Measurements from ENCODE around the gene CNDP2. TPM values are rescaled to one million over a fixed set of nuclear protein-coding genes. Genes with fewer than 3 reads are reported as not detected.
"Not testable (repeated sequence)": the region's sequence is repeated elsewhere in the genome, so short reads cannot be mapped to it uniquely, and the experiment has no call there.

CNDP2 gene
- total and polyA plus RNA-seq, 3 donors from 2014 or later, result 72.0 to 84.5 (median 74.4) TPM

DNA sequence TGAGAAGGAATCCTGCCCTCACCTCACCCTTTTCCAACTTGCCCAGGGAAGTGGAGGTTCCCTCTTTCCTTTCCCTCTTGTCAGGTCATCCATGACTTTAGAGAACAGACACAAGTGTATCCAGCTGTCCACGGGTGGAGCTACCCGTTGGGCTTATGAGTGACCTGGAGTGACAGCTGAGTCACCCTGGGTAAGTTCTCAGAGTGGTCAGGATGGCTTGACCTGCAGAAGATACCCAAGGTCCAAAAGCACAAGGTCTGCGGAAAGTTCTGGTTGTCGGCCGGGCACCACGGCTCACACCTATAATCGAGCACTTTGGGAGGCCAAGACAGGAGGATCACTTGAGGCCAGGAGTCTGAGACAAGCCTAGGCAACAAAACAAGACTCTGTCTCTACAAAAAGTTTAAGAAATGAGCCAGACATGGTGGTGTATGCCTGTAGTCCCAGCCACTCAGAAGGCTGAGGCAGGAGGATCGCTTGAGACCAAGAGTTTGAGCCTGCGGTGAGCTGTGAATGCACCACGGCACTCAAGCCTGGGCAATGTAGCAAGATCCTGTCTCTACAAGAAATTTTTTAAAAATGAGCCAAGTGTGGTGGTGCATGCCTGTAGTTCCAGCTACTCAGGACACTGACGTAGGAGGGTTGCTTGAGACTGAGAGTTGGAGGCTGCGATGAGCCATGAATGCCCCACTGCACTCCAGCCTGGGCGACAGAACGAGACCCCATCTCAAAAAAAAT lies 24.1 kb downstream of the CNDP2 start:
- no peaks in the 10 kb centered on the region for H3K9me3 ChIP-seq
- H3K4me3 ChIP-seq, result no peak overlapping the region
- intact Hi-C loops (cut with DNase I; ENCODE audit: low total_unique reads), result no loop called here
- no peaks in the 10 kb centered on the region for H3K4me1 ChIP-seq
- H3K36me3 ChIP-seq (ENCODE audit: low read depth, missing control alignments), result no peaks in the 10 kb centered on the region
- WGBS, 2 donors, result 89 to 90% methylated on average over 14 of the region's 14 CpGs
- no peak for DNase-seq
- TF ChIP-seq POLR2A (IDR thresholded peaks at IDR 0.05), result no peak
- TF ChIP-seq, protein P1, sequence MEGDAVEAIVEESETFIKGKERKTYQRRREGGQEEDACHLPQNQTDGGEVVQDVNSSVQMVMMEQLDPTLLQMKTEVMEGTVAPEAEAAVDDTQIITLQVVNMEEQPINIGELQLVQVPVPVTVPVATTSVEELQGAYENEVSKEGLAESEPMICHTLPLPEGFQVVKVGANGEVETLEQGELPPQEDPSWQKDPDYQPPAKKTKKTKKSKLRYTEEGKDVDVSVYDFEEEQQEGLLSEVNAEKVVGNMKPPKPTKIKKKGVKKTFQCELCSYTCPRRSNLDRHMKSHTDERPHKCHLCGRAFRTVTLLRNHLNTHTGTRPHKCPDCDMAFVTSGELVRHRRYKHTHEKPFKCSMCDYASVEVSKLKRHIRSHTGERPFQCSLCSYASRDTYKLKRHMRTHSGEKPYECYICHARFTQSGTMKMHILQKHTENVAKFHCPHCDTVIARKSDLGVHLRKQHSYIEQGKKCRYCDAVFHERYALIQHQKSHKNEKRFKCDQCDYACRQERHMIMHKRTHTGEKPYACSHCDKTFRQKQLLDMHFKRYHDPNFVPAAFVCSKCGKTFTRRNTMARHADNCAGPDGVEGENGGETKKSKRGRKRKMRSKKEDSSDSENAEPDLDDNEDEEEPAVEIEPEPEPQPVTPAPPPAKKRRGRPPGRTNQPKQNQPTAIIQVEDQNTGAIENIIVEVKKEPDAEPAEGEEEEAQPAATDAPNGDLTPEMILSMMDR (IDR thresholded peaks at IDR 0.05), result no peak
- no peaks in the 10 kb centered on the region for H3K27me3 ChIP-seq
- H3K27ac ChIP-seq, result no peak overlapping the region

DNA sequence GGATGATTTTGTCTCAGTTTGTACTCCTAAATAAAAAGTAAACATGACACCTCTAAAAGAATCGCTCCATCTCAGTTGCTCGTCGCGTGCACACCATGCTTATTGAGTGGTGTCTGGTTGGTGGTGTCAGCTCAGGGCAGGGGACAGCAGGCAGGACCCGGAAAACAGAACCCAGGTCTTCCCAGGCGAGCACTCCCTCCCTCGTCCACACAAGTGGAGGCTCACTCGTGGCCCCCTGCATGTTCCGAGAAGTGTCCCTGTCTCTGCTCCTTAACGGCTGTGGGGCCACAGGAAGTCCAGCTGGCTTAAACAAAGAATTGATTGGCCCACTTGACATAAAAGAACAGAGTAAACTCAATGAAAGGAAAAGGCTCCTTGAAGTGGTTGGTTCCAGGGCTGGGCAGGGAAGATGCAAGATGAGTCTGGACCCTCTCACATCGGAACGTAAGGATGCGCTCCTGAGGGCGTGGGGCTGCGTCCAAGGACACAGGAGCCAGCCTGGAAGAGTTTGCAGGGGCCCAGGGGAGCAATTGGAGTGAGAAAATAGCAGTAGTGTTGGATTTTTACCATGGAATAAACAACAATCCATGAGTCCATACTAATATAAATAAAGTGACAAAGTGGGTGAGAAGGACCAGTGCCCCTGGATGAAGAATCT lies 25.0 kb downstream of the CNDP2 start:
- no peak for TF ChIP-seq POLR2A (IDR thresholded peaks at IDR 0.05)
- TF ChIP-seq, protein P1 (IDR thresholded peaks at IDR 0.05), result no peak
- H3K4me3 ChIP-seq, result no peak overlapping the region
- no peaks in the 10 kb centered on the region for H3K27me3 ChIP-seq
- no peak for DNase-seq
- no peaks in the 10 kb centered on the region for H3K36me3 ChIP-seq (ENCODE audit: low read depth, missing control alignments)
- H3K9me3 ChIP-seq, result no peaks in the 10 kb centered on the region
- intact Hi-C loops (cut with DNase I; ENCODE audit: low total_unique reads), result no loop called here
- H3K27ac ChIP-seq, result no peak overlapping the region
- 91 to 97% methylated on average over 15 of the region's 15 CpGs for WGBS, 2 donors
- H3K4me1 ChIP-seq, result no peaks in the 10 kb centered on the region

DNA sequence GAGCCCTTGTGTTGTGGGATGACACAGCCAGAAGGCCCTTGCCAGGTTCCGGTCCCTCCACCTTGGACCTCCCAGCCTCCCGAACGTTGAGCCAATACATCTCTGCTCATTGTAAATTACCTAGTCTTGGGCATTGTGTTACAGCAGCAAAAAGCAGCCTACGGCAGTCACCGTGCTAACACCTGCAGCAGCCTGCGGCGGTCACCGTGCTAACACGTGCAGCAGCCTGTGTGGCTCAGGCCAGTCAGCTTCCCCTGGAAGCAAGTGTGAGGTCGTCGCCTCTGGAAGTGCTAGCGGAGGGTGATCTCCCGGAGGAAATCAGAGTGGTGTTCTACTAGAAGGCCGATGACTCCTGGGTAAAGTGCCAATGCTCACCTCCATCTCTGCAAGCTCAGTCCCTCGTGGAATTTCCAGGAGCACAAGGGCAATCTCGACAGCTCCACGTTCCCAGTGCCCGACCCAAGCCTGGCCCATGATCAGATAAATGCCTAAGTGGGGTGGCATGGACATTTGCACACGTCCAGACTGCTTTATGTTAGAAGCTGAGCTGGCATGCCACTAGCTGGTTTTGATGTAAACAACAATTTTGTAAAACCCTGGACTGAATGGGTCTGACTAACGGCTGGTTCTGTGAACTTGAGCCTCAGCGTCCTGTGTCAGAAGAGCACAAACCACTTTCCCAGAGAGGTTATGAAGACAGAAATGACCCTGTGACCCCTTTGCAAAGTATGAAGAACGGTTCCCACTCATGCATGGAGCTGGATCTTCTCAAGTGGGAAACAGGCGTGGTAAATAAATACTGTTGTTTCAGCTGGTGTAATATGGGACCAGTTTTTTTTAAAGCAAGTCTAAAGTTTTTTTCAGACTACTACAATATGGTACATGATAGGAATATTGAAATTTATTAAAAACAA lies 26.7 kb downstream of the CNDP2 start:
- Histone ChIP-seq H3K36me3 (ENCODE audit: low read depth, missing control alignments) (no peaks in the 10 kb centered on the region), H3K9me3 (no peaks in the 10 kb centered on the region), H3K27ac (no peak overlapping the region), H3K4me3 (no peak overlapping the region), H3K27me3 (no peaks in the 10 kb centered on the region), H3K4me1 (no peaks in the 10 kb centered on the region)
- WGBS, 2 donors, result 85 to 87% methylated on average over 23 of the region's 23 CpGs
- TF ChIP-seq, protein P1 (IDR thresholded peaks at IDR 0.05), result no peak
- TF ChIP-seq POLR2A (IDR thresholded peaks at IDR 0.05), result no peak
- intact Hi-C loops (cut with DNase I; ENCODE audit: low total_unique reads), result no loop called here
- DNase-seq, result no peak

DNA sequence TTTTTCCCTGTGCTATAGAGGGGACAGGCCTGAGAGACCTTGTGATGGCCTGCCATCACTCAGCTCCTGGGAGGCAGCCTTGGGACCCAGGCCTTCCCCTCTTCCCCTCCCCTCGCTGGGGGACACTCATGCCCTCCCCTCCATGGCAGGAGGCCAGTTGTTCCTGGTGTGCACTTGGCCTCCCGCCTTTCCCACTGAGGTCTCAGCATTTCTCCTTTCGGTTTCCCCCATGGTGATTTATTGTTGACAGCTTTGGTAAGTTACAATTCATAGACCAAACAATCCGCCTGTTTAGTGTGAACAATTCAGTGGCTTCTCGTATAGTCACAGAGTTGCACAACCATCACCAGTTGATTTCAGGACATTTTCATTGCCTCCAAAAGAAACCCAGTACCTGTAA lies 27.9 kb downstream of the CNDP2 start:
- Histone ChIP-seq H3K4me1 (no peaks in the 10 kb centered on the region), H3K4me3 (no peak overlapping the region), H3K36me3 (ENCODE audit: low read depth, missing control alignments) (no peaks in the 10 kb centered on the region), H3K9me3 (no peaks in the 10 kb centered on the region), H3K27ac (no peak overlapping the region), H3K27me3 (no peaks in the 10 kb centered on the region)
- intact Hi-C loops (cut with DNase I; ENCODE audit: low total_unique reads), result no loop called here
- TF ChIP-seq, protein P1 (IDR thresholded peaks at IDR 0.05), result no peak
- TF ChIP-seq POLR2A (IDR thresholded peaks at IDR 0.05), result no peak
- DNase-seq, result no peak
- 62 to 66% methylated on average over 5 of the region's 5 CpGs for WGBS, 2 donors

DNA sequence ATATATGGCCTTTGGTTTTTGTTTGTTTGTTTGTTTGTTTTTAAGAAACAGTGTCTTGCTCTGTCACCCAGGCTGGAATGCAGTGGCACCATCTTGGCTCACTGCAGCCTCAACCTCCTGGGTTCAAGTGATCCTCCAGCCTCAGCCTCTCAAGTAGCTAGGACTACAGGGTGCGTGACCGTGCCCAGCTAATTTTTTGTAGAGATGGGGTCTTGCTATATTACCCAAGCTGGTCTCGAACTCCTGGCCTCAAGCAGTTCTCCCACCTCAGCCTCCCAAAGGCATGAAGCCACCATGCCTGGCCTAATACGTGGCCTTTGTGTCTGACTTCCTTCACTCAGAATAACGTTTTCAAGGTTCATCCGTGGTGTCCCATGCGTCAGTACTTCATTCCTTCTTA lies 28.8 kb downstream of the CNDP2 start:
- H3K36me3 ChIP-seq (ENCODE audit: low read depth, missing control alignments); H3K27me3 ChIP-seq; DNase-seq; H3K9me3 ChIP-seq; H3K27ac ChIP-seq; intact Hi-C loops (cut with DNase I; ENCODE audit: low total_unique reads); H3K4me3 ChIP-seq; H3K4me1 ChIP-seq: not testable (repeated sequence)
- 97 to 99% methylated on average over 7 of the region's 7 CpGs for WGBS, 2 donors
